Nephron progenitor cell (in vitro differentiated cells): ENCODE measurements around the gene PDIA2.

ENCODE experiments used
- DNase-seq: peaks from one replicate; pipeline ENCODE4 v3.0.0; 2021
- H3K27ac Mint-ChIP-seq: 2 replicates; pipeline ENCODE4 v1.8.0; 2021; ENCODE audit warnings: mild to moderate bottlenecking, moderate library complexity, mixed read lengths
- H3K27me3 Mint-ChIP-seq: 2 replicates; pipeline ENCODE4 v1.8.0; 2021; ENCODE audit warnings: mild to moderate bottlenecking, low read depth, mixed read lengths; ENCODE audit not compliant: poor library complexity
- H3K36me3 Mint-ChIP-seq: 2 replicates; pipeline ENCODE4 v1.8.0; 2021; ENCODE audit warnings: low read depth, mixed read lengths
- H3K4me1 Mint-ChIP-seq: 2 replicates; pipeline ENCODE4 v1.8.0; 2021; ENCODE audit warnings: mixed read lengths
- H3K4me3 Mint-ChIP-seq: 2 replicates; pipeline ENCODE4 v1.8.0; 2021; ENCODE audit warnings: mild to moderate bottlenecking, moderate library complexity, mixed read lengths
- H3K9me3 Mint-ChIP-seq: 2 replicates; pipeline ENCODE4 v1.8.0; 2021; ENCODE audit warnings: mild to moderate bottlenecking, moderate library complexity, mixed read lengths
- TF ChIP-seq, protein P1 (sequence below): fragments of 200-600 bp; sonication (generic); IDR thresholded peaks from 2 replicates; pipeline ENCODE4 v1.5.0; 2021; ENCODE audit warnings: antibody characterized with exemption

Gene PDIA2

DNA sequence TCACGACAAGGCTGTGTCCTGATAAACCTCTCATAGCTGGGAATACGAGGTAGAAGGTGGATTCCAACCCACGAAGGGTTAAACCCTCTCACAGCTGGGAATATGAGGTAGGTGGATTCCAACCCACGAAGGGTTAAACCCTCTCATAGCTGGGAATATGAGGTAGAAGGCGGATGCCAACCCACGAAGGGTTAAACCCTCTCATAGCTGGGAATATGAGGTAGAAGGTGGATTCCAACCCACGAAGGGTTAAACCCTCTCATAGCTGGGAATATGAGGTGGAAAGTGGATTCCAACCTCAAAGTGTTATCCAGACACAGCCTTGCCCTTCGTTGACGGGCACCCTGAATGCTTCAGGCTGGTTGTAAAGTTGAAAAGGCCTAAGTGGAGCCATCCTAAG, 38.6 kb downstream of the PDIA2 start:
- Mint-ChIP-seq H3K27me3 (peaks cover 4% of the 10 kb centered on the region), H3K4me3 (no peak overlapping the region), H3K9me3 (no peaks in the 10 kb centered on the region), H3K27ac (peak overlapping the region; percentile 68), H3K36me3 (peaks cover 13% of the 10 kb centered on the region), H3K4me1 (peaks cover 29% of the 10 kb centered on the region)
- TF ChIP-seq, protein P1, sequence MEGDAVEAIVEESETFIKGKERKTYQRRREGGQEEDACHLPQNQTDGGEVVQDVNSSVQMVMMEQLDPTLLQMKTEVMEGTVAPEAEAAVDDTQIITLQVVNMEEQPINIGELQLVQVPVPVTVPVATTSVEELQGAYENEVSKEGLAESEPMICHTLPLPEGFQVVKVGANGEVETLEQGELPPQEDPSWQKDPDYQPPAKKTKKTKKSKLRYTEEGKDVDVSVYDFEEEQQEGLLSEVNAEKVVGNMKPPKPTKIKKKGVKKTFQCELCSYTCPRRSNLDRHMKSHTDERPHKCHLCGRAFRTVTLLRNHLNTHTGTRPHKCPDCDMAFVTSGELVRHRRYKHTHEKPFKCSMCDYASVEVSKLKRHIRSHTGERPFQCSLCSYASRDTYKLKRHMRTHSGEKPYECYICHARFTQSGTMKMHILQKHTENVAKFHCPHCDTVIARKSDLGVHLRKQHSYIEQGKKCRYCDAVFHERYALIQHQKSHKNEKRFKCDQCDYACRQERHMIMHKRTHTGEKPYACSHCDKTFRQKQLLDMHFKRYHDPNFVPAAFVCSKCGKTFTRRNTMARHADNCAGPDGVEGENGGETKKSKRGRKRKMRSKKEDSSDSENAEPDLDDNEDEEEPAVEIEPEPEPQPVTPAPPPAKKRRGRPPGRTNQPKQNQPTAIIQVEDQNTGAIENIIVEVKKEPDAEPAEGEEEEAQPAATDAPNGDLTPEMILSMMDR: no peak
- DNase-seq: no peak

GRCh38 chr16:322476-323143, 39.6 kb downstream of the PDIA2 start:
- TF ChIP-seq, protein P1: no peak
- H3K36me3 Mint-ChIP-seq: peaks cover 13% of the 10 kb centered on the region
- no peak overlapping the region for H3K4me3 Mint-ChIP-seq
- H3K9me3 Mint-ChIP-seq: no peaks in the 10 kb centered on the region
- H3K4me1 Mint-ChIP-seq: peaks cover 29% of the 10 kb centered on the region
- H3K27ac Mint-ChIP-seq: peak overlapping the region; percentile 83
- no peak for DNase-seq
- H3K27me3 Mint-ChIP-seq: peaks cover 4% of the 10 kb centered on the region

GRCh38 chr16:324201-324450, 41.2 kb downstream of the PDIA2 start:
- Mint-ChIP-seq H3K4me1 (peaks cover 24% of the 10 kb centered on the region), H3K36me3 (peaks cover 9% of the 10 kb centered on the region), H3K27me3 (peaks cover 4% of the 10 kb centered on the region), H3K27ac (no peak overlapping the region), H3K4me3 (no peak overlapping the region), H3K9me3 (no peaks in the 10 kb centered on the region)
- no peak for DNase-seq
- TF ChIP-seq, protein P1: no peak

DNA sequence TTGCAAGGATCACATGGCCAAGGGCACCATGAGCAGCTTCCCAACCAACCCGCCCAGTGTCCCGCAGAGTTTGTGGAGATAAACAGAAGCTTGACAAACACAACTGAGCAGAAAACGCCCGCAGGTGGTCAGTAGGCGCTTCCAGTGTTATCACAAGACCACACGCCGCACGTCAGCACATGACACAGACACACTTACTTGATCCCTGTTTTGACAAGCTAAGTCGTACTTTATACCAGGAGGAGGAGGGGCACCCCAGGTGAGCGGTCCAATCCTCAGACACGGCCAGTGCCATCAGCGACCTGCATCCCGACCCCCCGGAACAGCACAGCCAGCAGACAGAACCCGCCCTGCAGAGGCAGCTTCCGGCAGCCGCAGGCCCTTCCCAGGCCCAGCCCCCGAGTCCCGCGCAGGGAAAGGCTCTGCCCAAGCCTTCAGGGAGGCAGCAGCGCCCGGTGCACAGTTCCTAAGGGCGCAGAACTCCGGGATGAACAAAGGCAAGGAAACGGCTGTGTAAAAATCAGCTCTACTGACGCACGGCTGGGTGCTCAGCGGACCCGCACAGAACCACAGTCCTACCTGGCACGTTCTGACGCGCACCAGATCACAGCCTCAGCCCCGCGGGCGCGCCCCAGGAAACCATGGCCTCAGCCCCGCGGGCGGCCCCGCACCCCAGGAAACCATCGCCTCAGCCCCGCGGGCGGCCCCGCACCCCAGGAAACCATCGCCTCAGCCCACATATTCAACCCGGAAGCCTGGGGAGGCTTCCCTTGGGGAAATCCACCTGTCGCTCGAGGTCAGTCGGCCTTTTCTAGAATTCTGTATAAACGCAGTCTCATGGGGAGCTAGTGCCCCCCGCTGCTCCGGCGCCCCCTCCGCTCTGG, 41.7 kb downstream of the PDIA2 start:
- DNase-seq: no peak
- Mint-ChIP-seq H3K4me1 (peaks cover 21% of the 10 kb centered on the region), H3K36me3 (peaks cover 6% of the 10 kb centered on the region), H3K27ac (no peak overlapping the region), H3K9me3 (no peaks in the 10 kb centered on the region), H3K4me3 (no peak overlapping the region), H3K27me3 (peaks cover 4% of the 10 kb centered on the region)
- TF ChIP-seq, protein P1: no peak

- Mint-ChIP-seq H3K36me3 (peaks cover 5% of the 10 kb centered on the region), H3K4me1 (peaks cover 21% of the 10 kb centered on the region), H3K9me3 (no peaks in the 10 kb centered on the region), H3K4me3 (no peak overlapping the region), H3K27me3 (peaks cover 4% of the 10 kb centered on the region), H3K27ac (no peak overlapping the region)
- no peak for DNase-seq
- TF ChIP-seq, protein P1: no peak
Observed at GRCh38 chr16:325375-326145, 42.6 kb downstream of the PDIA2 start.
